Measurements from ENCODE around the gene CTNNB1.
"Not testable (repeated sequence)": the region's sequence is repeated elsewhere in the genome, so short reads cannot be mapped to it uniquely, and the experiment has no call there.

Gene CTNNB1

GRCh38 chr3:41259449-41260062, 60.3 kb downstream of the CTNNB1 start:
- FAIRE-seq: no peak

GRCh38 chr3:41260063-41260450, 60.8 kb downstream of the CTNNB1 start:
- no peak for FAIRE-seq

GRCh38 chr3:41265011-41265545, 65.8 kb downstream of the CTNNB1 start:
- no peak for FAIRE-seq

GRCh38 chr3:41265823-41266273, 66.5 kb downstream of the CTNNB1 start:
- FAIRE-seq: no peak

GRCh38 chr3:41267975-41268640, 68.8 kb downstream of the CTNNB1 start:
- FAIRE-seq: no peak

GRCh38 chr3:41272667-41273066, 73.4 kb downstream of the CTNNB1 start:
- no peak for FAIRE-seq

- no peak for FAIRE-seq
These were observed 75.8 kb downstream of the CTNNB1 start for GRCh38 chr3:41274944-41275668.

- FAIRE-seq: no peak
These were observed 76.9 kb downstream of the CTNNB1 start for GRCh38 chr3:41276191-41276590.

GRCh38 chr3:41277790-41278465, 78.6 kb downstream of the CTNNB1 start:
- FAIRE-seq: no peak

GRCh38 chr3:41284934-41285333, 85.6 kb downstream of the CTNNB1 start:
- not testable (repeated sequence) for FAIRE-seq

- FAIRE-seq: no peak
These were observed 87.0 kb downstream of the CTNNB1 start for GRCh38 chr3:41286305-41286704.

- FAIRE-seq: no peak
These were observed 89.5 kb downstream of the CTNNB1 start for GRCh38 chr3:41288785-41289184.

Data from G401.6 (cell line).